PC-3 (cell line): Measurements from ENCODE around the gene MYLK4.

Experiments used
- CTCF ChIP-seq: fragments of 300-600 bp; sonication (generic); conservative IDR thresholded peaks from 2 replicates; pipeline ENCODE4 v1.5.1; 2017; ENCODE audit warnings: antibody characterized with exemption, low read depth, mild to moderate bottlenecking, low read length
- EZH2 ChIP-seq: fragments of 300-600 bp; sonication (generic); IDR thresholded peaks from one replicate; pipeline ENCODE4 v1.6.1; 2017; ENCODE audit warnings: antibody characterized with exemption, mild to moderate bottlenecking, low read length; ENCODE audit not compliant: unreplicated experiment

- no peak for TF ChIP-seq CTCF
- TF ChIP-seq EZH2, result no peak
These were observed 89.1 kb downstream of the MYLK4 start for GRCh38 chr6:2661651-2662050.
